ENCODE measurements around the gene GIPC1. TPM values are rescaled to one million over a fixed set of nuclear protein-coding genes. Genes with fewer than 3 reads are reported as not detected.

Gene GIPC1
- total and polyA plus RNA-seq, 2 of the 4 experiments (the other 2 are of a cell fraction): 74.2 to 133 TPM

GRCh38 chr19:14442891-14443631 lies 52.9 kb downstream of the GIPC1 start:
- dilution Hi-C loops (cut with HindIII; ENCODE audit: low sequenced_read_pairs, unreplicated experiment) (no loop called here), intact Hi-C loops (cut with micrococcal nuclease) (no loop called here), in situ Hi-C loops (cut with MboI; ENCODE audit: low sequenced_read_pairs) (no loop called here)
- no peak overlapping the region for H2BK5ac ChIP-seq (ENCODE audit: low read depth, low read length, poor library complexity, severe bottlenecking)
- DNase-seq (no peak), ATAC-seq (ENCODE audit: low read depth) (no peak)
- no peak overlapping the region for H3K4me2 ChIP-seq (ENCODE audit: low read depth, low read length)
- H2AFZ ChIP-seq (replicated peaks; ENCODE audit: low read length, poor library complexity): peak overlapping the region; percentile 32
- H3K4me3 ChIP-seq (ENCODE audit: insufficient read depth, low read depth, low read length): no peak overlapping the region
- no peak overlapping the region for H3K56ac ChIP-seq (ENCODE audit: extremely low read depth, insufficient read depth, low read length)
- no peak overlapping the region for H3K9ac ChIP-seq (ENCODE audit: low read depth, low read length)
- no peak overlapping the region for H2BK15ac ChIP-seq (ENCODE audit: low read depth, low read length)
- ChIA-PET CTCF (no interaction called here), POLR2A (ENCODE audit: unreplicated experiment) (no interaction called here)
- H3K27ac ChIP-seq (ENCODE audit: insufficient read depth, low read length): no peak overlapping the region
- BruUV-seq (replicated peaks): no TSS peak
- H2BK120ac ChIP-seq (ENCODE audit: low read depth, low read length): no peak overlapping the region
- no peak overlapping the region for H4K91ac ChIP-seq (ENCODE audit: insufficient read depth, low read depth, low read length)
- WGBS, 2 experiments (ENCODE audit: extremely low coverage in 2 of 2, insufficient read length in 1 of 2): 93% methylated on average over 4 of the region's 16 CpGs; no CpG with 5 or more reads in 1 of the 2 experiments
- H4K20me1 ChIP-seq (ENCODE audit: insufficient read depth, low read length): peaks cover 19% of the 10 kb centered on the region
- H3K4ac ChIP-seq (ENCODE audit: low read depth, low read length): no peak overlapping the region
- H2AK9ac ChIP-seq (replicated peaks; ENCODE audit: low read depth, low read length, poor library complexity): peak overlapping the region; percentile 16
- H3K36me3 ChIP-seq (ENCODE audit: control insufficient read depth, insufficient read depth, low read length): peaks cover 47% of the 10 kb centered on the region
- no peak overlapping the region for H2BK20ac ChIP-seq (ENCODE audit: low read depth, low read length)
- no peak overlapping the region for H2AK5ac ChIP-seq (ENCODE audit: low read depth, low read length)
- H3K4me1 ChIP-seq (ENCODE audit: control insufficient read depth, insufficient read depth, low read length): peaks cover 2% of the 10 kb centered on the region; the same call in 1 of the 2 replicates
- no peak overlapping the region for H3K18ac ChIP-seq (ENCODE audit: low read depth, low read length)
- H3K79me1 ChIP-seq (ENCODE audit: low read depth in 1 of 2, low read length in 2 of 2): peaks cover 4 to 51% of the 10 kb centered on the region in 2 experiments
- no peak for TF ChIP-seq RCOR1 (IDR thresholded peaks at IDR 0.05; ENCODE audit: insufficient replicate concordance, low read length)
- no peak for TF ChIP-seq RFX5 (IDR thresholded peaks at IDR 0.05; ENCODE audit: low read depth, low read length)
- no peak for TF ChIP-seq CHD1 (IDR thresholded peaks at IDR 0.05; ENCODE audit: low read depth, low read length)
- no peak for TF ChIP-seq USF2 (IDR thresholded peaks at IDR 0.05; ENCODE audit: low read depth, low read length)
- TF ChIP-seq SMC3 (IDR thresholded peaks at IDR 0.05; ENCODE audit: low read depth, low read length): no peak
- TF ChIP-seq ELK1 (IDR thresholded peaks at IDR 0.05; ENCODE audit: borderline replicate concordance, low read depth, low read length): no peak
- TF ChIP-seq BHLHE40 (IDR thresholded peaks at IDR 0.05; ENCODE audit: low read depth, low read length): no peak
- no peak for TF ChIP-seq NFE2L2 (IDR thresholded peaks at IDR 0.05; ENCODE audit: low read depth, low read length)
- no peak for TF ChIP-seq MAFK (IDR thresholded peaks at IDR 0.05; ENCODE audit: low read depth, low read length)
- TF ChIP-seq CEBPB (IDR thresholded peaks at IDR 0.05; ENCODE audit: low read depth, low read length): no peak
- TF ChIP-seq MAZ (IDR thresholded peaks at IDR 0.05; ENCODE audit: borderline replicate concordance, low read depth, low read length): no peak
- no peak for TF ChIP-seq POLR2A (IDR thresholded peaks at IDR 0.05; ENCODE audit: low read depth, low read length)
- no peak for TF ChIP-seq FOS (IDR thresholded peaks at IDR 0.05; ENCODE audit: low read depth, low read length)
- H3K27me3 ChIP-seq (ENCODE audit: control insufficient read depth, insufficient read depth, low read length): no peaks in the 10 kb centered on the region
- H4K5ac ChIP-seq (ENCODE audit: low read depth, low read length): no peak overlapping the region
- H3K14ac ChIP-seq (replicated peaks; ENCODE audit: low read depth, low read length): no peak overlapping the region
- H4K8ac ChIP-seq (ENCODE audit: low read depth in 2 of 2, low read length in 2 of 2): no peak overlapping the region
- no peak overlapping the region for H3K23ac ChIP-seq (ENCODE audit: low read depth, low read length)
- peaks cover 28% of the 10 kb centered on the region for H3K9me1 ChIP-seq (ENCODE audit: insufficient read depth, low read length)
- H3K9me3 ChIP-seq (ENCODE audit: control insufficient read depth, insufficient read depth, low read length): no peaks in the 10 kb centered on the region
